K562 (cell line): ENCODE results near the gene CSNK1G1. TPM values are rescaled to one million over a fixed set of nuclear protein-coding genes. Genes with fewer than 3 reads are reported as not detected.

ENCODE experiments used
- ARID4B ChIP-seq: sonication (generic); formaldehyde crosslinking; IDR thresholded peaks from 2 replicates; pipeline ENCODE4 v1.8.0; 2022; ENCODE audit warnings: mild to moderate bottlenecking, missing genetic modification reagents
- BRCA1 ChIP-seq, 2 experiments: fragments of 450-650 bp in 1 of 2; sonication (generic) in 1 of 2; formaldehyde crosslinking in 1 of 2; IDR thresholded peaks; 2 replicates each; pipeline versions ENCODE4 v1.5.0 to v1.6.1; 2017 to 2020; ENCODE audit warnings: mild to moderate bottlenecking in 1 of 2, missing genetic modification reagents in 1 of 2
- BRD9 ChIP-seq: fragments of 450-650 bp; IDR thresholded peaks from 2 replicates; pipeline ENCODE4 v1.6.1; 2018; ENCODE audit warnings: low read depth; ENCODE audit not compliant: partially characterized antibody
- CBFA2T2 ChIP-seq: fragments of 450-650 bp; conservative IDR thresholded peaks from 2 replicates; pipeline ENCODE4 v1.6.1; 2017; ENCODE audit warnings: mild to moderate bottlenecking
- CBFB ChIP-seq: sonication (generic); formaldehyde crosslinking; IDR thresholded peaks from 2 replicates; pipeline ENCODE4 v1.4.0; 2020; ENCODE audit warnings: mild to moderate bottlenecking, missing genetic modification reagents
- CBX8 ChIP-seq: fragments of 200-600 bp; sonication (generic); IDR thresholded peaks from 2 replicates; pipeline ENCODE4 v1.6.1; 2012; ENCODE audit warnings: borderline replicate concordance, mixed run types, low read depth, mild to moderate bottlenecking, moderate library complexity, mixed read lengths, low read length, control low read depth, inconsistent platforms; ENCODE audit not compliant: poor library complexity, severe bottlenecking; ENCODE audit errors: extremely low read depth
- HDAC2 ChIP-seq: fragments of 450-650 bp; IDR thresholded peaks from 2 replicates; pipeline ENCODE4 v1.6.1; 2016; ENCODE audit warnings: mild to moderate bottlenecking
- HSF4 ChIP-seq: fragments of 250-450 bp; sonication (Bioruptor Pico); IDR thresholded peaks from 2 replicates; pipeline ENCODE4 v2.1.2; 2022; ENCODE audit warnings: mild to moderate bottlenecking, moderate library complexity, borderline replicate concordance
- KDM4B ChIP-seq, 2 experiments: fragments of 450-650 bp in 1 of 2; sonication (generic) in 1 of 2; IDR thresholded peaks; 2 replicates each; pipeline ENCODE4 v1.6.1; 2016 to 2017; ENCODE audit warnings: borderline replicate concordance in 2 of 2, antibody characterized with exemption in 1 of 2, low read depth in 1 of 2, mild to moderate bottlenecking in 1 of 2
- KHSRP ChIP-seq: fragments of 450-650 bp; IDR thresholded peaks from 2 replicates; pipeline ENCODE4 v1.6.1; 2017
- MCM2 ChIP-seq: fragments of 450-650 bp; IDR thresholded peaks from 2 replicates; pipeline ENCODE4 v1.6.1; 2017; ENCODE audit warnings: low read depth, mild to moderate bottlenecking
- NELFE ChIP-seq: IDR thresholded peaks from 2 replicates; pipeline ENCODE4 v1.6.1; 2011; ENCODE audit warnings: mild to moderate bottlenecking; ENCODE audit not compliant: insufficient read depth, insufficient read length
- POLR2AphosphoS5 ChIP-seq: IDR thresholded peaks from 2 replicates; pipeline ENCODE4 v1.6.1; 2011; ENCODE audit warnings: mild to moderate bottlenecking, low read depth, low read length, moderate library complexity; ENCODE audit not compliant: control insufficient read depth, insufficient read depth
- RBM14 ChIP-seq: fragments of 200-400 bp; formaldehyde crosslinking; IDR thresholded peaks from 2 replicates; pipeline ENCODE4 v1.6.1; 2018; ENCODE audit warnings: low read depth, mild to moderate bottlenecking, low read length, moderate library complexity, borderline replicate concordance; ENCODE audit not compliant: insufficient read depth
- RBM22 ChIP-seq: fragments of 200-400 bp; formaldehyde crosslinking; IDR thresholded peaks from 2 replicates; pipeline ENCODE4 v1.6.1; 2018; ENCODE audit warnings: low read length, low read depth; ENCODE audit not compliant: poor library complexity, severe bottlenecking
- SPI1 ChIP-seq: IDR thresholded peaks from 2 replicates; pipeline ENCODE4 v1.6.1; 2011; ENCODE audit warnings: low read depth, low read length, control low read depth, borderline replicate concordance
- TCF7L2 ChIP-seq: fragments of 150-350 bp; IDR thresholded peaks from 2 replicates; pipeline ENCODE4 v1.6.1; 2016; ENCODE audit warnings: low read depth, mild to moderate bottlenecking, low read length, moderate library complexity
- TOE1 ChIP-seq, 2 experiments: fragments of 450-650 bp in 1 of 2; sonication (generic) in 1 of 2; formaldehyde crosslinking in 1 of 2; IDR thresholded peaks; 2 replicates each; pipeline versions ENCODE4 v1.7.1 to v1.8.0; 2016 to 2022; ENCODE audit warnings: borderline replicate concordance in 2 of 2, mild to moderate bottlenecking in 2 of 2, antibody characterized with exemption in 1 of 2, inconsistent platforms in 1 of 2, low read depth in 1 of 2, missing genetic modification reagents in 1 of 2, moderate library complexity in 1 of 2
- ZEB2 ChIP-seq: fragments of 450-650 bp; IDR thresholded peaks from 2 replicates; pipeline ENCODE4 v1.6.1; 2016
- ZNF134 ChIP-seq: fragments of 250-450 bp; sonication (Bioruptor Pico); conservative IDR thresholded peaks from 2 replicates; pipeline ENCODE4 v1.4.0; 2020
- ZNF764 ChIP-seq: fragments of 250-450 bp; sonication (Bioruptor Pico); IDR thresholded peaks from 2 replicates; pipeline ENCODE4 v1.4.0; 2020; ENCODE audit warnings: low read depth, mild to moderate bottlenecking, moderate library complexity
- ZNF766 ChIP-seq: fragments of 200-800 bp; sonication (Bioruptor generic); conservative IDR thresholded peaks from 2 replicates; pipeline ENCODE4 v1.6.1; 2016; ENCODE audit warnings: missing genetic modification characterization, missing compliant biosample characterization
- ZZZ3 ChIP-seq: fragments of 450-650 bp; IDR thresholded peaks from 2 replicates; pipeline ENCODE4 v1.6.1; 2016; ENCODE audit warnings: antibody characterized with exemption, mild to moderate bottlenecking, moderate library complexity
- polyA plus RNA-seq, 8 experiments: library from polyadenylated mRNA; depleted of rRNA in 4 of 8; stranded (reverse) in 5 of 8; unstranded in 3 of 8; fragments of >200 nt; fragmentation: Nextera tagmentation in 2 of 8; fragmentation: Illumina TruSeq in 1 of 8; extraction: Ambion mirVana in 2 of 8; extraction: Trizol in 1 of 8; gene quantifications; 2 replicates each; pipeline versions ENCODE4 v1.2.1 to v1.2.3, GENCODE V29; 2011 to 2014; ENCODE audit warnings: inconsistent platforms in 1 of 8, missing spikeins in 1 of 8
- total RNA-seq, 7 experiments: library from RNA; depleted of rRNA in 6 of 7; stranded (reverse); fragments of >200 nt in 6 of 7; fragmentation: Illumina TruSeq in 2 of 7; extraction: Trizol in 2 of 7; gene quantifications; 2 replicates each; pipeline versions ENCODE4 v1.2.1 to v1.2.3, GENCODE V29; 2011 to 2021; ENCODE audit warnings: low replicate concordance in 1 of 7

Gene CSNK1G1
- total and polyA plus RNA-seq, 9 of the 15 experiments (the other 6 are each of a cell fraction or from before 2014, with no cell fraction given) = 4.5 to 18.5 (median 9.5) TPM

GRCh38 chr15:64355944-64356709, at the start of gene CSNK1G1 (continued):
- TF ChIP-seq RBM22 (peak; percentile 57), CBFA2T2 (no peak), CBX8 (no peak), ZEB2 (no peak), SPI1 (peak; percentile 88), MCM2 (no peak), TOE1 (IDR thresholded peaks at IDR 0.05; ENCODE audit: borderline replicate concordance) (no peak), TOE1 (CRISPR knock-in tag; IDR thresholded peaks at IDR 0.05; ENCODE audit: borderline replicate concordance, low read depth) (no peak), CBFB (CRISPR knock-in tag) (no peak), TCF7L2 (no peak), BRD9 (no peak), ARID4B (CRISPR knock-in tag) (peak; percentile 93), HDAC2 (peak; percentile 80), BRCA1 (IDR thresholded peaks at IDR 0.05) (no peak), BRCA1 (CRISPR knock-in tag; IDR thresholded peaks at IDR 0.05) (no peak), ZNF766 (CRISPR knock-in tag) (no peak), KHSRP (no peak), ZNF134 (CRISPR knock-in tag) (no peak), ZNF764 (CRISPR knock-in tag) (no peak), RBM14 (no peak), NELFE (no peak), POLR2AphosphoS5 (peak; percentile 39; the same call in 1 of the 2 replicates), ZZZ3 (no peak), HSF4 (no peak), KDM4B (IDR thresholded peaks at IDR 0.05; ENCODE audit: borderline replicate concordance in 2 of 2, low read depth in 1 of 2) (peak in 1 of 2 experiments; percentile 53; a peak in 1 of 4 replicates)
